Measurements from ENCODE around the gene C11orf98. TPM values are rescaled to one million over a fixed set of nuclear protein-coding genes. Genes with fewer than 3 reads are reported as not detected.

C11orf98 gene
- total and polyA plus RNA-seq, 2 of the 13 experiments (the other 11 are each of a cell fraction or from before 2014, with no cell fraction given), result 30.4 to 91.8 TPM

DNA sequence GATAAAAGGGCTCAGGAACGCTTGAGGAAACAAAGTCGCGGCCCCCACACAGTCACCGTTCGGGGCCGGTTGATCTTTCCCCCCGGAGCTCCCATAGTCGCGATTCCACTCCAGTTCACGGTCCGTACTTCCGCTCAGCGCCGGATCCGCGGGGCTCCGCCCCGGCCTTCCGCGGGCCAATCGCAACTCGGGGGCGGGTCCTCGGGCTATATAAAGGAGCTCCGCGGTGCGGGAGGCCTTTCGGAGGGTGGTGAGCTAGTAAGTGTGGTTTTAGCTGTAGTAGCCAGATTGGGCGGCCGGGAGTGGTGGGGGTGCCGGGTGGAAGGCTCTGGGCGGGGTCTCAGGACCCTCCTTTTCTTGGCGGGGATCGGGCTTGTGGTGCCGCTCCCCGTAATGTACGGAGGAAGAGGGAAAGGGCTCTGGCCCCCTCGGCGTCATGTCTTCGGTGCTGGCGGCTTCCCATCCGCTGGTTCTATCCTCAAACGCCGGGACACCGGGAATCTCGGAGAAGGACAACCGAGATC, at the start of gene C11orf98, which contains the start of gene CSKMT (continued):
- TF ChIP-seq, protein P1, sequence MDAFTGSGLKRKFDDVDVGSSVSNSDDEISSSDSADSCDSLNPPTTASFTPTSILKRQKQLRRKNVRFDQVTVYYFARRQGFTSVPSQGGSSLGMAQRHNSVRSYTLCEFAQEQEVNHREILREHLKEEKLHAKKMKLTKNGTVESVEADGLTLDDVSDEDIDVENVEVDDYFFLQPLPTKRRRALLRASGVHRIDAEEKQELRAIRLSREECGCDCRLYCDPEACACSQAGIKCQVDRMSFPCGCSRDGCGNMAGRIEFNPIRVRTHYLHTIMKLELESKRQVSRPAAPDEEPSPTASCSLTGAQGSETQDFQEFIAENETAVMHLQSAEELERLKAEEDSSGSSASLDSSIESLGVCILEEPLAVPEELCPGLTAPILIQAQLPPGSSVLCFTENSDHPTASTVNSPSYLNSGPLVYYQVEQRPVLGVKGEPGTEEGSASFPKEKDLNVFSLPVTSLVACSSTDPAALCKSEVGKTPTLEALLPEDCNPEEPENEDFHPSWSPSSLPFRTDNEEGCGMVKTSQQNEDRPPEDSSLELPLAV (CRISPR knock-in tag; conservative IDR thresholded peaks at IDR 0.05; ENCODE audit: low read depth), result no peak
- peak; percentile 87; the same call in 1 of the 2 replicates for TF ChIP-seq ZNF749 (CRISPR knock-in tag; IDR thresholded peaks at IDR 0.05; ENCODE audit: borderline replicate concordance)
- peak; percentile 80 for TF ChIP-seq KLF9 (CRISPR knock-in tag; IDR thresholded peaks at IDR 0.05; ENCODE audit: low read depth)
- TF ChIP-seq SRSF4 (IDR thresholded peaks at IDR 0.05; ENCODE audit: low read depth, low read length, poor library complexity, severe bottlenecking), result no peak
- peak; percentile 4; the same call in 1 of the 2 replicates for TF ChIP-seq KDM5A (IDR thresholded peaks at IDR 0.05; ENCODE audit: borderline replicate concordance, low read length)
- TF ChIP-seq ZNF3 (CRISPR knock-in tag; IDR thresholded peaks at IDR 0.05), result no peak
- TF ChIP-seq ZC3H13 (CRISPR knock-in tag; IDR thresholded peaks at IDR 0.05), result peak; percentile 41; the same call in 1 of the 2 replicates
- TF ChIP-seq ZNF570 (CRISPR knock-in tag; IDR thresholded peaks at IDR 0.05; ENCODE audit: borderline replicate concordance), result no peak
- peak; percentile 84 for TF ChIP-seq ZNF792 (CRISPR knock-in tag; IDR thresholded peaks at IDR 0.05)
- TF ChIP-seq TSC22D2 (CRISPR knock-in tag; IDR thresholded peaks at IDR 0.05; ENCODE audit: borderline replicate concordance), result peak; percentile 95
- 0 out of 2 replicates have a peak, but pooled peaks have one; percentile 29 for TF ChIP-seq ZNF569 (CRISPR knock-in tag; IDR thresholded peaks at IDR 0.05; ENCODE audit: borderline replicate concordance)
- TF ChIP-seq KLF13 (CRISPR knock-in tag; IDR thresholded peaks at IDR 0.05), result no peak
- TF ChIP-seq XBP1 (CRISPR knock-in tag; IDR thresholded peaks at IDR 0.05), result no peak
- TF ChIP-seq, protein P2, sequence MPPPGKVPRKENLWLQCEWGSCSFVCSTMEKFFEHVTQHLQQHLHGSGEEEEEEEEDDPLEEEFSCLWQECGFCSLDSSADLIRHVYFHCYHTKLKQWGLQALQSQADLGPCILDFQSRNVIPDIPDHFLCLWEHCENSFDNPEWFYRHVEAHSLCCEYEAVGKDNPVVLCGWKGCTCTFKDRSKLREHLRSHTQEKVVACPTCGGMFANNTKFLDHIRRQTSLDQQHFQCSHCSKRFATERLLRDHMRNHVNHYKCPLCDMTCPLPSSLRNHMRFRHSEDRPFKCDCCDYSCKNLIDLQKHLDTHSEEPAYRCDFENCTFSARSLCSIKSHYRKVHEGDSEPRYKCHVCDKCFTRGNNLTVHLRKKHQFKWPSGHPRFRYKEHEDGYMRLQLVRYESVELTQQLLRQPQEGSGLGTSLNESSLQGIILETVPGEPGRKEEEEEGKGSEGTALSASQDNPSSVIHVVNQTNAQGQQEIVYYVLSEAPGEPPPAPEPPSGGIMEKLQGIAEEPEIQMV (CRISPR knock-in tag; IDR thresholded peaks at IDR 0.05; ENCODE audit: low read depth), result no peak
- TF ChIP-seq NCOR1 (IDR thresholded peaks at IDR 0.05; ENCODE audit: borderline replicate concordance, low read length), result no peak
- TF ChIP-seq, protein P3, sequence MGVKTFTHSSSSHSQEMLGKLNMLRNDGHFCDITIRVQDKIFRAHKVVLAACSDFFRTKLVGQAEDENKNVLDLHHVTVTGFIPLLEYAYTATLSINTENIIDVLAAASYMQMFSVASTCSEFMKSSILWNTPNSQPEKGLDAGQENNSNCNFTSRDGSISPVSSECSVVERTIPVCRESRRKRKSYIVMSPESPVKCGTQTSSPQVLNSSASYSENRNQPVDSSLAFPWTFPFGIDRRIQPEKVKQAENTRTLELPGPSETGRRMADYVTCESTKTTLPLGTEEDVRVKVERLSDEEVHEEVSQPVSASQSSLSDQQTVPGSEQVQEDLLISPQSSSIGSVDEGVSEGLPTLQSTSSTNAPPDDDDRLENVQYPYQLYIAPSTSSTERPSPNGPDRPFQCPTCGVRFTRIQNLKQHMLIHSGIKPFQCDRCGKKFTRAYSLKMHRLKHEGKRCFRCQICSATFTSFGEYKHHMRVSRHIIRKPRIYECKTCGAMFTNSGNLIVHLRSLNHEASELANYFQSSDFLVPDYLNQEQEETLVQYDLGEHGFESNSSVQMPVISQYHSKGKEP (CRISPR knock-in tag; IDR thresholded peaks at IDR 0.05), result no peak
- TF ChIP-seq, protein P4, sequence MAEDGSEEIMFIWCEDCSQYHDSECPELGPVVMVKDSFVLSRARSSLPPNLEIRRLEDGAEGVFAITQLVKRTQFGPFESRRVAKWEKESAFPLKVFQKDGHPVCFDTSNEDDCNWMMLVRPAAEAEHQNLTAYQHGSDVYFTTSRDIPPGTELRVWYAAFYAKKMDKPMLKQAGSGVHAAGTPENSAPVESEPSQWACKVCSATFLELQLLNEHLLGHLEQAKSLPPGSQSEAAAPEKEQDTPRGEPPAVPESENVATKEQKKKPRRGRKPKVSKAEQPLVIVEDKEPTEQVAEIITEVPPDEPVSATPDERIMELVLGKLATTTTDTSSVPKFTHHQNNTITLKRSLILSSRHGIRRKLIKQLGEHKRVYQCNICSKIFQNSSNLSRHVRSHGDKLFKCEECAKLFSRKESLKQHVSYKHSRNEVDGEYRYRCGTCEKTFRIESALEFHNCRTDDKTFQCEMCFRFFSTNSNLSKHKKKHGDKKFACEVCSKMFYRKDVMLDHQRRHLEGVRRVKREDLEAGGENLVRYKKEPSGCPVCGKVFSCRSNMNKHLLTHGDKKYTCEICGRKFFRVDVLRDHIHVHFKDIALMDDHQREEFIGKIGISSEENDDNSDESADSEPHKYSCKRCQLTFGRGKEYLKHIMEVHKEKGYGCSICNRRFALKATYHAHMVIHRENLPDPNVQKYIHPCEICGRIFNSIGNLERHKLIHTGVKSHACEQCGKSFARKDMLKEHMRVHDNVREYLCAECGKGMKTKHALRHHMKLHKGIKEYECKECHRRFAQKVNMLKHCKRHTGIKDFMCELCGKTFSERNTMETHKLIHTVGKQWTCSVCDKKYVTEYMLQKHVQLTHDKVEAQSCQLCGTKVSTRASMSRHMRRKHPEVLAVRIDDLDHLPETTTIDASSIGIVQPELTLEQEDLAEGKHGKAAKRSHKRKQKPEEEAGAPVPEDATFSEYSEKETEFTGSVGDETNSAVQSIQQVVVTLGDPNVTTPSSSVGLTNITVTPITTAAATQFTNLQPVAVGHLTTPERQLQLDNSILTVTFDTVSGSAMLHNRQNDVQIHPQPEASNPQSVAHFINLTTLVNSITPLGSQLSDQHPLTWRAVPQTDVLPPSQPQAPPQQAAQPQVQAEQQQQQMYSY (CRISPR knock-in tag; IDR thresholded peaks at IDR 0.05), result peak; percentile 95
- TF ChIP-seq ZNF33B (CRISPR knock-in tag; IDR thresholded peaks at IDR 0.05), result no peak
- peak; percentile 60; the same call in 1 of the 2 replicates for TF ChIP-seq SP1 (IDR thresholded peaks at IDR 0.05)
- peak; percentile 97 for TF ChIP-seq SP1 (CRISPR knock-in tag; IDR thresholded peaks at IDR 0.05)
- no peak for TF ChIP-seq ZNF879 (CRISPR knock-in tag; IDR thresholded peaks at IDR 0.05)
- no peak for TF ChIP-seq TEAD3 (CRISPR knock-in tag; optimal IDR thresholded peaks at IDR 0.05; ENCODE audit: borderline replicate concordance)

Measured in HepG2 (cell line).